Pericardium fibroblast (primary cell): ENCODE results near the gene GADD45B. TPM values are rescaled to one million over a fixed set of nuclear protein-coding genes. Genes with fewer than 3 reads are reported as not detected.

Experiments used
- total RNA-seq: library from RNA; depleted of rRNA; stranded (reverse); fragments of >200 nt; gene quantifications from 2 replicates; pipeline ENCODE4 v1.2.3, GENCODE V29; 2015

GADD45B gene, protein sequence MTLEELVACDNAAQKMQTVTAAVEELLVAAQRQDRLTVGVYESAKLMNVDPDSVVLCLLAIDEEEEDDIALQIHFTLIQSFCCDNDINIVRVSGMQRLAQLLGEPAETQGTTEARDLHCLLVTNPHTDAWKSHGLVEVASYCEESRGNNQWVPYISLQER
- total RNA-seq: 58.5 and 176 TPM in 2 replicates

DNA sequence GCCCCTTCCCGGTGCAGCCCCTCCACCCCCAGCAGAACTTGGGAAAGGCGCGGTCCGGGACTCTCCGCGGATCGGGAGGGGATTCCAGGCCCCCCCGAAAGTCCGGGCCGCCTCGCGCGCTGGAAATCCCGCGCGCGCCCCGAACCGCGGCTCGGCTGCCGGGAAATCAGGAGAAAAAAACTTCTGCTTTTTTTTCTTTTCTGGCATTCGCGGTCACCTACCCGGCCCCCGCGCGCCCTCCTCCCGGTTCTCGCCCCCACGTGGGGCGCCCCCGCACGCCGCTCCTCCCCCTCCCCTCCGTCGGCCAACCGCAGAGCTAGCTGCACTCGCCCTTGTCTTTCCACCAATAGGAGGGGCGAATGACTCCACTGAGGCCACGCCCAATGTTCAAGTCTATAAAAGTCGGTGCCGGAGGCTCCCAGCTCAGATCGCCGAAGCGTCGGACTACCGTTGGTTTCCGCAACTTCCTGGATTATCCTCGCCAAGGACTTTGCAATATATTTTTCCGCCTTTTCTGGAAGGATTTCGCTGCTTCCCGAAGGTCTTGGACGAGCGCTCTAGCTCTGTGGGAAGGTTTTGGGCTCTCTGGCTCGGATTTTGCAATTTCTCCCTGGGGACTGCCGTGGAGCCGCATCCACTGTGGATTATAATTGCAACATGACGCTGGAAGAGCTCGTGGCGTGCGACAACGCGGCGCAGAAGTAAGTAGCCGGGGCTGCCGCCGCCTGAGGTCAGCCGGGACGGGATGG lies at the start of gene GADD45B:
Gene GADD45B, plus strand, starts transcription at position 426 of the 749 bp plus-strand sequence. Its CDS starts 232 bp downstream, at position 658.

DNA sequence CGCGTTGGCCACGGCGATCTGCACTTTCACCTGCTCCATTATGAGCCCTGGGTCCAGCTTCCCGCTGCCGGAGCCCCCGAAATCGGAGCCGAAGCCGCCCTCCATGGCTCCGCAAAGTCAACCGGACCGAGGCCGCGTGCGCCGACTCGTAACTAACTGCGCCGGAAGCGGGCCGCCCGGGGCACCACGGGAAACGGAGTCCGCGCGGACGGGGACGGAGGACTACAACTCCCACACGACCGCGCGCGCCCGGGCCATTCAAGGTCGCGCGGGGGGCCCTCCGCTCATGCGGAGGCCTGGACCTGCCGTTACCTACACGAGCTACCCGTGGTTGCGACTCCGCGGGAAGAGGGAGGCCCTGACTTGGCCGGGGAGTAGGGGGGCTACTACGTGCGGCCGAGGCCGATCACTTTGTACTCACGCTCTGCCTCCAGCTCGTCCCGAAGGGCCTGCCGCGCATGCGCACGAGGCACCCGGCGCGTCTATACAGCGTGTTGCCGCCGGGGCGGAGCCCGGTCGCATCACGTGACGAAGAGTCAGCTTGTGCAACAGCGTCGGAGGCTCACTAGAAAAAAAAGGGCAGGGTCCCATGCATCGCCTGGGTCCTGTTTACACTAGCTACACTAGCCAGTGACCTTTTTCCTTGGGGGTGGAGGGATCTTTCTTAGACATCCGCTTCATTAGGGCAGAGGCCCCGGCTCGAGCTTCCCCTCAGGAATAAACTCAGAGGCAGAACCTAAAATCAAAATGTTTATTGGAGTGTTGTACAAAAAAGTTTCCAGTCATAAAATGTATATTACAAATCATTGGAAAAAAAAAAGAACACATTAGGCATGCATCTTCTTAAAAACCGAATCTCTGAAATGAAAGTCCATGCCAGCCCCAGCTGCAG lies 48.3 kb upstream of the GADD45B start, which contains the start of gene TIMM13:
Gene TIMM13, minus strand, starts transcription at position 158 of the 892 bp plus-strand sequence. Its CDS starts 53 bp downstream, at position 105.

Other genes starting within 250 kb of the GADD45B start
- gene PLEKHJ1, start 239.8 kb upstream of the GADD45B start, total RNA-seq: 58.4 and 81.5 TPM in 2 replicates
- 34.6 and 36.6 TPM in 2 replicates for gene SF3A2, start 239.3 kb upstream of the GADD45B start, total RNA-seq
- 1.8 and 3.7 TPM in 2 replicates for gene AMH, start 226.8 kb upstream of the GADD45B start, total RNA-seq
- 1.5 TPM in 1 of 2 replicates, not detected in the other for gene JSRP1, start 219.7 kb upstream of the GADD45B start, total RNA-seq
- 0.09 TPM in 1 of 2 replicates, not detected in the other for gene PEAK3, start 194.0 kb upstream of the GADD45B start, total RNA-seq
- not detected in 2 replicates for gene LINGO3, start 168.0 kb upstream of the GADD45B start, total RNA-seq
- 203 and 211 TPM in 2 replicates for gene LSM7, start 147.5 kb upstream of the GADD45B start, total RNA-seq
- gene SPPL2B, start 147.4 kb upstream of the GADD45B start, total RNA-seq: 39.2 and 39.3 TPM in 2 replicates
- not detected in 2 replicates for gene TMPRSS9, start 115.9 kb upstream of the GADD45B start, total RNA-seq
- gene TIMM13, start 48.5 kb upstream of the GADD45B start, total RNA-seq: 56.1 and 65.8 TPM in 2 replicates
- 43.3 and 45.3 TPM in 2 replicates for gene LMNB2, start 19.2 kb upstream of the GADD45B start, total RNA-seq
- 0.58 and 0.68 TPM in 2 replicates for gene GNG7, start 226.6 kb downstream of the GADD45B start, total RNA-seq
- gene DIRAS1, start 245.2 kb downstream of the GADD45B start, total RNA-seq: 3.7 and 9.1 TPM in 2 replicates